GM12874 (cell line): Measurements from ENCODE around the gene CD99.

Experiments
- TF ChIP-seq, protein P1 (sequence below): IDR thresholded peaks from 2 replicates; pipeline ENCODE4 v1.5.1; 2011; ENCODE audit warnings: low read depth, mild to moderate bottlenecking, control low read depth, low read length, moderate library complexity; ENCODE audit not compliant: insufficient read depth

CD99 gene

GRCh38 chrX:2677764-2678163 lies 13.3 kb upstream of the CD99 start:
- TF ChIP-seq, protein P1, sequence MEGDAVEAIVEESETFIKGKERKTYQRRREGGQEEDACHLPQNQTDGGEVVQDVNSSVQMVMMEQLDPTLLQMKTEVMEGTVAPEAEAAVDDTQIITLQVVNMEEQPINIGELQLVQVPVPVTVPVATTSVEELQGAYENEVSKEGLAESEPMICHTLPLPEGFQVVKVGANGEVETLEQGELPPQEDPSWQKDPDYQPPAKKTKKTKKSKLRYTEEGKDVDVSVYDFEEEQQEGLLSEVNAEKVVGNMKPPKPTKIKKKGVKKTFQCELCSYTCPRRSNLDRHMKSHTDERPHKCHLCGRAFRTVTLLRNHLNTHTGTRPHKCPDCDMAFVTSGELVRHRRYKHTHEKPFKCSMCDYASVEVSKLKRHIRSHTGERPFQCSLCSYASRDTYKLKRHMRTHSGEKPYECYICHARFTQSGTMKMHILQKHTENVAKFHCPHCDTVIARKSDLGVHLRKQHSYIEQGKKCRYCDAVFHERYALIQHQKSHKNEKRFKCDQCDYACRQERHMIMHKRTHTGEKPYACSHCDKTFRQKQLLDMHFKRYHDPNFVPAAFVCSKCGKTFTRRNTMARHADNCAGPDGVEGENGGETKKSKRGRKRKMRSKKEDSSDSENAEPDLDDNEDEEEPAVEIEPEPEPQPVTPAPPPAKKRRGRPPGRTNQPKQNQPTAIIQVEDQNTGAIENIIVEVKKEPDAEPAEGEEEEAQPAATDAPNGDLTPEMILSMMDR, result no peak

DNA sequence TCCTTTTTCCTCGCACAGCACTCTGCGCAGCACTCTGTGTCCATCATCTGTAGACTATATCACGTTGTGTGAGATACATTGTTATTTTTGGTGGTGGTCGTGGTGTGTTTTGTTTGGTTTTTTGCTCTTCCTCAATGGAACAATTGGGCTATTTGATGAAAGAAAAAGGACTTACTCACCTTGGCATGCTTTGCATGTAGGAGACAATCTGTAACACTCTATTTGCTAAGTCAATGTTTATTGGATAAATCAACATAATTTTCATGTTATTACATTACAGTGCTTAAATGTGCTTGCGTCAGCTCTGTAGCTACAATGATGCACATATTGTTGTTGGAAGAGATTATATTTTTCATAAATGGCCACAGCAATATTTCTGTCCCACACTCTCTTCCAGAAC lies 12.5 kb upstream of the CD99 start:
- TF ChIP-seq, protein P1, result no peak

DNA sequence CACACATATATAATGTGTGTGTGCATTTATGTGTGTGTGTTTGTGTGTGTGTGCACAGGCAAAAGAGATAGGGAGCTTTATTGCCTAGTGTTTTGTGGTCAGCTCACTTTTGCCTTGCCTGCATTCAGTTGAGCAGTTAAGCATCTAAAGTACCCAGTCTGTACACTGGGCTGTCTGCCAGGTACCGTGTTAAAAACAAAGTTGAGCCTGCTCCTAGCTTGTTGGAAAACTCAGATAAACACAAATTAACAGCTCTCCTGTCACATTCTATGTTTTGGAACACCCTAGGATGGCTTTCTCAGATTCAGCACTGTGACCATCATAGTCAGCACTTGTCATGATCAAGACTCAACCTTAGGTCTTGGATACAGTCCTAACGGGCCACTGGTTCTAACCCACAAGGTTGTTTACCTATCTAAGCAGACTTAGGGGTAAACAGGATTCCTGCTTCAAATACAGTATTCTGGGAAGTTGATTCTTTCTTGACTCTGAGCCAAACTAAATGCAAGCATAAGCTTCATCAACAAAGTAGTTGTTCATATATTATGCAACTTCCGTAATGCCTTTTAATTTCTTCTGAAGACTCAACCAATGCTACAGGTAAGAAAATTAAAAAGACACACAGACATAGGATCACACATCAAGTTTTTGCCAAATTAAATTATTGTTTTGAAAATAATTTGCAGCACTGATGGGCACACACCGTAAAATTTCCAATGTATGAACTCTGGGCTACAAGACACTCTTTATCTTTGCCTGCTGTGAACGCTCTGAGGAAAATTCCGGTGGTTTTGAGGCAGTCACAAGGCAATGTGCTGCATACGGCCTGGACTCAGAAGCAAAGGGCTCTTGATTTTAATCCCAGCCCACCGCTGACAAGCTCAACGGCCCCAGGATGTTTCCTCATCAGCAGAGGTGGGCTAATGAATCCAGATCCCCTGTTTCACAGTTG lies 11.3 kb upstream of the CD99 start:
- TF ChIP-seq, protein P1, result no peak

- TF ChIP-seq, protein P1, result no peak
Observed at GRCh38 chrX:2680486-2681348, 10.4 kb upstream of the CD99 start.

GRCh38 chrX:2682565-2683177 lies 8.4 kb upstream of the CD99 start:
- TF ChIP-seq, protein P1, result no peak

- TF ChIP-seq, protein P1, result no peak
Observed at GRCh38 chrX:2684256-2684655, 6.8 kb upstream of the CD99 start.

GRCh38 chrX:2685886-2686285 lies 5.2 kb upstream of the CD99 start:
- TF ChIP-seq, protein P1, result no peak
